ENCODE data around the gene AP2A1. TPM values are rescaled to one million over a fixed set of nuclear protein-coding genes. Genes with fewer than 3 reads are reported as not detected.

AP2A1 gene
- total RNA-seq, 6 experiments from 2014 or later = 38.7 to 103 (median 49.8) TPM

- H3K27me3 ChIP-seq = no peaks in the 10 kb centered on the region
- 91% methylated on average over 4 of the region's 6 CpGs for WGBS (ENCODE audit: insufficient coverage, low coverage, low lambda C conversion rate, missing lambda C conversion rate)
- TF ChIP-seq, protein P1, sequence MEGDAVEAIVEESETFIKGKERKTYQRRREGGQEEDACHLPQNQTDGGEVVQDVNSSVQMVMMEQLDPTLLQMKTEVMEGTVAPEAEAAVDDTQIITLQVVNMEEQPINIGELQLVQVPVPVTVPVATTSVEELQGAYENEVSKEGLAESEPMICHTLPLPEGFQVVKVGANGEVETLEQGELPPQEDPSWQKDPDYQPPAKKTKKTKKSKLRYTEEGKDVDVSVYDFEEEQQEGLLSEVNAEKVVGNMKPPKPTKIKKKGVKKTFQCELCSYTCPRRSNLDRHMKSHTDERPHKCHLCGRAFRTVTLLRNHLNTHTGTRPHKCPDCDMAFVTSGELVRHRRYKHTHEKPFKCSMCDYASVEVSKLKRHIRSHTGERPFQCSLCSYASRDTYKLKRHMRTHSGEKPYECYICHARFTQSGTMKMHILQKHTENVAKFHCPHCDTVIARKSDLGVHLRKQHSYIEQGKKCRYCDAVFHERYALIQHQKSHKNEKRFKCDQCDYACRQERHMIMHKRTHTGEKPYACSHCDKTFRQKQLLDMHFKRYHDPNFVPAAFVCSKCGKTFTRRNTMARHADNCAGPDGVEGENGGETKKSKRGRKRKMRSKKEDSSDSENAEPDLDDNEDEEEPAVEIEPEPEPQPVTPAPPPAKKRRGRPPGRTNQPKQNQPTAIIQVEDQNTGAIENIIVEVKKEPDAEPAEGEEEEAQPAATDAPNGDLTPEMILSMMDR (IDR thresholded peaks at IDR 0.05) = no peak
- TF ChIP-seq POLR2A (IDR thresholded peaks at IDR 0.05) = no peak
- DNase-seq (no peak), ATAC-seq (no peak)
- H3K9me3 ChIP-seq = no peaks in the 10 kb centered on the region
- H3K4me1 ChIP-seq = peaks cover 0 to 2% (median 0%) of the 10 kb centered on the region in 4 donors
- no peak overlapping the region for H3K4me3 ChIP-seq
- no peak overlapping the region for H3K27ac ChIP-seq
- no peaks in the 10 kb centered on the region for H3K36me3 ChIP-seq
- intact Hi-C loops (cut with DNase I) = no loop called here
Observed at GRCh38 chr19:49776371-49776764, 9.6 kb downstream of the AP2A1 start.

DNA sequence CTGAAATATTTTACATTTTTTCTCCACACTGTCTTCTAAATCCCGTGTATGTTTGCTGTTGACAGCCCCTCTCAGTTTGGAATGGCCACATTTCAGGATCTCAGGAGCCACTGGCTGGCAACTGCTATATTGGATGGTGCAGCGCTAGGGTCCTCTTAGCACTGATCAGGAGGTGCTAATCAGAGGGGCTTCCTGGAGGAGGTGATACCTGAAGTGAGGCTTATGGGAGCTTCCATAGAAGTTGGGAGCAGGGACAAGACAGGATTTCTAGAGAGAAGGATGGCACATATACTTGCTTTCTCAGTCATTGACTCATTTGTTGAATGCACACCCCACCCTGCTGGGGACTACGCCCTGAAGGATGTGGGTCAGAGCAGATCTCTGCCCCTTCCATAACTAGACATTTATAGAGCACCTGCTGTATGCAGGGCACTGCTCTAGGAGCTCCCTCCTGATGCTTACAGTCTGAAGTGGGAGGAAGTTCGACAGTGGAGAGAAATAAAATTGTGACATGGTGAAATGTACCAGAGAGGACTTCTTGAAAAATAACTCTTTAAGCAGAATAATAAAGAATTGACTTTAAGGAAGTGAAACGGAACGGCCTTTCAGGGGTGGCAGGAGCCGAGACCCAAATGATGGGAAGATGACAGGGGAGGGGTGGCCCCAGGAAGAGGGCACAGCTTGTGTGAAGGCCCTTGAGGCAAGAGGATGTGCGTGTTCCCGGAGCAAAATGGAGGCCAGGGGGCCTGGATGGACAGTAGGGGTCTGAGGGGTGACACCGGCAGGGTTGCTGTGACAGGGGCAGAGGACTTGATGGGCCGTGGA lies 13.1 kb downstream of the AP2A1 start:
- no peaks in the 10 kb centered on the region for H3K9me3 ChIP-seq
- H3K27me3 ChIP-seq = no peaks in the 10 kb centered on the region
- WGBS (ENCODE audit: insufficient coverage, low coverage, low lambda C conversion rate, missing lambda C conversion rate) = 77% methylated on average over 11 of the region's 11 CpGs
- H3K4me1 ChIP-seq = no peaks in the 10 kb centered on the region
- TF ChIP-seq, protein P1 (IDR thresholded peaks at IDR 0.05) = no peak
- no peak for TF ChIP-seq POLR2A (IDR thresholded peaks at IDR 0.05)
- ATAC-seq = peak; percentile 25 to 50 (median 40)
- peaks cover 0 to 16% (median 1%) of the 10 kb centered on the region in 4 donors for H3K36me3 ChIP-seq
- H3K4me3 ChIP-seq = no peak overlapping the region
- DNase-seq = no peak
- H3K27ac ChIP-seq = no peak overlapping the region
- intact Hi-C loops (cut with DNase I) = no loop called here

GRCh38 chr19:49780861-49781260 lies 14.1 kb downstream of the AP2A1 start:
- DNase-seq (no peak), ATAC-seq (no peak)
- TF ChIP-seq, protein P1 (IDR thresholded peaks at IDR 0.05) = no peak
- no peak for TF ChIP-seq POLR2A (IDR thresholded peaks at IDR 0.05)
- H3K36me3 ChIP-seq = peaks cover 0 to 16% (median 2%) of the 10 kb centered on the region in 4 donors
- no peak overlapping the region for H3K4me3 ChIP-seq
- H3K9me3 ChIP-seq = no peaks in the 10 kb centered on the region
- H3K27me3 ChIP-seq = no peaks in the 10 kb centered on the region
- no peaks in the 10 kb centered on the region for H3K4me1 ChIP-seq
- intact Hi-C loops (cut with DNase I) = no loop called here
- no peak overlapping the region for H3K27ac ChIP-seq
- WGBS (ENCODE audit: insufficient coverage, low coverage, low lambda C conversion rate, missing lambda C conversion rate) = 87% methylated on average over 6 of the region's 8 CpGs

GRCh38 chr19:49781394-49781793 lies 14.6 kb downstream of the AP2A1 start:
- H3K4me3 ChIP-seq = no peak overlapping the region
- ATAC-seq (peak; percentile 28 to 57 (median 45)), DNase-seq (no peak)
- TF ChIP-seq, protein P1 (IDR thresholded peaks at IDR 0.05) = no peak
- TF ChIP-seq POLR2A (IDR thresholded peaks at IDR 0.05) = no peak
- intact Hi-C loops (cut with DNase I) = no loop called here
- no peaks in the 10 kb centered on the region for H3K9me3 ChIP-seq
- H3K27ac ChIP-seq = no peak overlapping the region
- no peaks in the 10 kb centered on the region for H3K27me3 ChIP-seq
- peaks cover 0 to 16% (median 2%) of the 10 kb centered on the region in 4 donors for H3K36me3 ChIP-seq
- WGBS (ENCODE audit: insufficient coverage, low coverage, low lambda C conversion rate, missing lambda C conversion rate) = no CpG with 5 or more reads among the region's 7 CpGs
- no peaks in the 10 kb centered on the region for H3K4me1 ChIP-seq

Data from right lobe of liver (tissue), 6 donors.